Cardiac fibroblast (primary cell): ENCODE data around the gene PDRG1.

Experiments used
- DNase-seq, 2 donors: peaks; one replicate each; pipeline versions ENCODE4 v3.0.0 to v3.0.0-alpha.2; 2010; ENCODE audit warnings: low read depth in 2 of 2
- H3K4me3 ChIP-seq, 2 donors: replicated peaks in 1 of 2; 1 replicate in 1 of 2; 2 replicates in 1 of 2; pipeline ENCODE4 v1.5.1; 2011; ENCODE audit warnings: low read depth in 2 of 2, low read length in 2 of 2, mild to moderate bottlenecking in 2 of 2, moderate library complexity in 1 of 2
- CTCF ChIP-seq: IDR thresholded peaks from one replicate; pipeline ENCODE4 v1.5.1; 2011; ENCODE audit warnings: low read depth, mild to moderate bottlenecking, low read length, inconsistent platforms

Gene PDRG1

GRCh38 chr20:31968291-31969126, 16.7 kb upstream of the PDRG1 start:
- no peak for TF ChIP-seq CTCF
- peak; percentile 58 to 73 for DNase-seq
- no peak overlapping the region for H3K4me3 ChIP-seq

GRCh38 chr20:31967830-31968249, 16.0 kb upstream of the PDRG1 start, which contains the start of gene XKR7:
Gene XKR7, plus strand, starts transcription at chr20:31968151. Its CDS starts 25 bp downstream, at chr20:31968176.
- H3K4me3 ChIP-seq: no peak within 1 kb of the TSS
- TF ChIP-seq CTCF: no peak
- DNase-seq: no peak

DNA sequence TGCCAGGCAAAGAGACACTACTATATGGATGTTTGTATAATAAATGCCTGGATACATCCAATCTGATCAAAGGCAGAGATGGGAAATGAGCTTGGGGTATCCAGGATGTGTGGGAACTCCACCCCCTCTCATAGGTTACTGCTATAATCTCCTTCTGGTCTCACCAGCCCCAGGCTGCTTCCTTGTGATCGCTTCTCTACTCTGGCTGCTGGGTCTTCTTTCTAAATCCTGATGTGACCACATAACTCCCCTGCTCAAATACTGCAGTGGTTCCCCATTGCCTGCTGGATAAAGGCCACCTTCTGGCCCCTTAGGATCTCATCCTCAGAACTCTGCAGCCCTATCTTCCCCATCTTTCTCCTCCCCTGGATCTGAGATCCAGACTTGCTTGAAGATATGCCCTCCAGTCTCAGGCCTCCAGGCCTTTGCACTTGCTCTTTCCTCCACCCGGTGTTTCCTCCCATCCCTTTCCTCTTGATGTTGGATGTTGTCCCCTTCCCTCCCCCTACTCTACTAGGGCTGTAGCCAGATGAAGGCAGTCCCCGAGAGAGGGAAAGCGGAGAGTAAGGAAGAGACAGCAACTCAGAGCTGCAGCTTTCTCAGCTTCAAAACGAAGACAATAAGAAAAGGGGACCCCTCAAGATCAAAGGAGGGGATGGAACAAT, 15.3 kb upstream of the PDRG1 start:
- no peak for TF ChIP-seq CTCF
- no peak overlapping the region for H3K4me3 ChIP-seq
- DNase-seq: no peak

DNA sequence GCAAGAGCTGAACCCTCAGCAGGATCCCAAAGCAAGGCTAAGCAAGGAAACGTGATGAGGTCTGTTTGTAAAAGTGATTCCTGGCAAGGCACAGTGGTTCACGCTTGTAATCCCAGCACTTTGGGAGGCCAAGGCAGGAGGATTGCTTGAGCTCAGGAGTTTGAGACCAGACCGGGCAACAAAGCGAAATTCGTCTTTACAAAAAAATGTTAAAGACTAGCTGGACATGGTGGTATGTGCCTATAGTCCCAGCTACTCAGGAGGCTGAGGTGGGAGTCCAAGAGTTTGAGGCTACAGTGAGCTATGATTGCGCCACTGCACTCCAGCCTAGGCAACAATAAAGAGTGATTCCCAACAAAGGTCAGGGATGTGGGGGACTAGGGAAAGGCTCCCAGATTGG, 12.0 kb upstream of the PDRG1 start:
- no peak for DNase-seq
- H3K4me3 ChIP-seq: no peak overlapping the region
- no peak for TF ChIP-seq CTCF

DNA sequence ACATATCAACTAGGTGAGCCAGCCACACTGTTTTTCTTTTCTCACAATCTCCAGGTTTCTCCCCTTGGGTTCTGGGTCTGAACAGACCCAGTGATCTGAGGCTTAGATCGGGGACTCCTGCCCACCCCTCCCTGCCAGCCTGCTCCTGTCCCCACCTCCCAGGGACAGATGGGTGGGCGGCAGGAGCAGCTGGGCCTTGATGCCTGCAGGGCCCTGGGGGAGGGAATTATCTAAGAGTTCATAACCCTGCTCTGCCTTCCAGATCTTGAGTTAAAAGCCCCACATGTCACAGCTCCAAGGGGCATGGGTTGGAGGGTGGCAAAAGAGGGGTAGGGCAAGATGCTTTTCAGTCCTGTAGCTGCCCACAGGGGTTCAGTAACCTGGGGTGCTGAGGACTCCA, 10.9 kb upstream of the PDRG1 start:
- no peak overlapping the region for H3K4me3 ChIP-seq
- DNase-seq: no peak
- TF ChIP-seq CTCF: no peak

GRCh38 chr20:31956556-31957526, 5.0 kb upstream of the PDRG1 start:
- no peak overlapping the region for H3K4me3 ChIP-seq
- DNase-seq: no peak
- TF ChIP-seq CTCF: no peak
